Right lung (tissue), 5 donors: ENCODE data around the gene TBRG4. TPM values are rescaled to one million over a fixed set of nuclear protein-coding genes. Genes with fewer than 3 reads are reported as not detected.

Experiments
- DNase-seq, 2 donors: peaks; one replicate each; pipeline ENCODE4 v3.0.0-alpha.2; 2013
- polyA plus RNA-seq, 5 donors: library from polyadenylated mRNA; unstranded; fragments of 120-200 nt; gene quantifications; one replicate each; pipeline versions ENCODE4 v1.2.1 to v1.2.3, GENCODE V29; 2013; ENCODE audit warnings: inconsistent platforms in 1 of 5, low replicate concordance in 1 of 5; ENCODE audit not compliant: insufficient read length in 5 of 5, insufficient read depth in 1 of 5

The TBRG4 gene
- polyA plus RNA-seq, 5 donors: 36.7 to 51.1 (median 44.9) TPM

- no peak for DNase-seq
Measured at GRCh38 chr7:45092931-45093235, 18.6 kb downstream of the TBRG4 start.

GRCh38 chr7:45092100-45092930 is 19.2 kb downstream of the TBRG4 start:
- no peak for DNase-seq

GRCh38 chr7:45089341-45089891 is 22.1 kb downstream of the TBRG4 start:
- DNase-seq: peak in 1 of 2 donors; percentile 38

- peak; percentile 49 to 52 for DNase-seq
Measured at GRCh38 chr7:45088821-45089340, 22.6 kb downstream of the TBRG4 start, which contains the start of gene NACAD. TSS of gene NACAD (minus strand) at chr7:45088969. CDS start at chr7:45088894, 75 bp downstream.

- no peak for DNase-seq
Measured at GRCh38 chr7:45088146-45088701, 23.3 kb downstream of the TBRG4 start.

- no peak for DNase-seq
Measured at GRCh38 chr7:45087301-45088145, 24.0 kb downstream of the TBRG4 start.

GRCh38 chr7:45086331-45087065 is 25.0 kb downstream of the TBRG4 start:
- no peak for DNase-seq

- no peak for DNase-seq
Measured at GRCh38 chr7:45085619-45086200, 25.8 kb downstream of the TBRG4 start.

- no peak for DNase-seq
Measured at GRCh38 chr7:45084901-45085618, 26.4 kb downstream of the TBRG4 start.

- DNase-seq: no peak
Measured at GRCh38 chr7:45084336-45084735, 27.2 kb downstream of the TBRG4 start.

GRCh38 chr7:45082831-45083331 is 28.6 kb downstream of the TBRG4 start:
- no peak for DNase-seq

GRCh38 chr7:45082031-45082830 is 29.3 kb downstream of the TBRG4 start:
- DNase-seq: no peak

- DNase-seq: no peak
Measured at GRCh38 chr7:45081670-45081974, 29.9 kb downstream of the TBRG4 start.

GRCh38 chr7:45080958-45081669 is 30.4 kb downstream of the TBRG4 start:
- DNase-seq: no peak

- no peak for DNase-seq
Measured at GRCh38 chr7:45080265-45080957, 31.1 kb downstream of the TBRG4 start.

GRCh38 chr7:45078125-45078681 is 33.3 kb downstream of the TBRG4 start:
- no peak for DNase-seq

- no peak for DNase-seq
Measured at GRCh38 chr7:45077579-45077978, 33.9 kb downstream of the TBRG4 start.

GRCh38 chr7:45076946-45077345 is 34.6 kb downstream of the TBRG4 start:
- no peak for DNase-seq
